GM12878 (cell line): ENCODE data around the gene ARHGEF25. TPM values are rescaled to one million over a fixed set of nuclear protein-coding genes. Genes with fewer than 3 reads are reported as not detected.

ENCODE experiments used
- ATAC-seq: fragments of 200-7000 bp; cut with Tn5 transposase; 3 replicates; pipeline ENCODE4 v1.9.1; 2020; ENCODE audit warnings: mild to moderate bottlenecking, moderate library complexity
- BruUV-seq: library from RNA; stranded (reverse); fragments of 400-500 nt; replicated peaks from 2 replicates; lab custom pipeline; 2021; lab: Mats Ljungman, UMichigan
- CTCF ChIA-PET: fragments of 300-600 bp; sonication (Branson Sonifier 250); formaldehyde crosslinking; extraction: SDS; loops from one replicate; lab custom pipeline; 2021; ENCODE audit warnings: inconsistent platforms; lab: Yijun Ruan, JAX
- POLR2A ChIA-PET: fragments of 350-600 bp; formaldehyde crosslinking; extraction: SDS; loops from one replicate; lab custom pipeline; 2021; ENCODE audit warnings: inconsistent platforms; lab: Charles Lee
- RAD21 ChIA-PET: fragments of 300-600 bp; sonication (Branson Sonifier 250); formaldehyde crosslinking; loops from one replicate; lab custom pipeline; 2023; ENCODE audit warnings: antibody characterized with exemption; ENCODE audit not compliant: unreplicated experiment; lab: Charles Lee
- SMC1A ChIA-PET: fragments of 300-600 bp; sonication (Branson Sonifier 250); formaldehyde crosslinking; loops from one replicate; lab custom pipeline; 2023; ENCODE audit not compliant: unreplicated experiment, uncharacterized antibody; lab: Charles Lee
- DNase-seq: peaks from one replicate; pipeline ENCODE4 v3.0.0-alpha.2; 2011; ENCODE audit warnings: low read depth, low spot score
- FAIRE-seq: peaks from 3 replicates; lab custom pipeline; 2011; peaks lifted over from hg19 to GRCh38; lab: Jason Lieb, UNC
- H2AFZ ChIP-seq: 2 replicates; pipeline ENCODE4 v1.6.0; 2011; ENCODE audit warnings: low read depth, low read length, control low read depth; ENCODE audit not compliant: control insufficient read depth
- H3K27ac ChIP-seq: 2 replicates; pipeline ENCODE4 v1.5.1; 2011; ENCODE audit warnings: control low read depth; ENCODE audit not compliant: control insufficient read depth, insufficient read depth
- H3K27me3 ChIP-seq, 2 experiments: replicated peaks in 1 of 2; 2 replicates each; pipeline versions ENCODE4 v1.6.0 to v1.6.1; 2011; ENCODE audit warnings: low read length in 1 of 2; ENCODE audit not compliant: control insufficient read depth in 2 of 2, insufficient read depth in 2 of 2
- H3K36me3 ChIP-seq, 2 experiments: 2 replicates each; pipeline ENCODE4 v1.5.1; 2011; ENCODE audit warnings: low read length in 1 of 2; ENCODE audit not compliant: control insufficient read depth in 2 of 2, insufficient read depth in 2 of 2
- H3K4me1 ChIP-seq: 2 replicates; pipeline ENCODE4 v1.6.1; 2011; ENCODE audit warnings: mild to moderate bottlenecking, low read length, moderate library complexity, mixed read lengths; ENCODE audit not compliant: control insufficient read depth, insufficient read depth
- H3K4me2 ChIP-seq: 2 replicates; pipeline ENCODE4 v1.6.0; 2011; ENCODE audit warnings: control low read depth; ENCODE audit not compliant: control insufficient read depth, insufficient read depth
- H3K4me3 ChIP-seq: fragments of 200-600 bp; sonication (generic); 2 replicates; pipeline ENCODE4 v1.5.1; 2016
- H3K79me2 ChIP-seq: 2 replicates; pipeline ENCODE4 v1.6.0; 2011; ENCODE audit warnings: low read length; ENCODE audit not compliant: control insufficient read depth, insufficient read depth
- H3K9ac ChIP-seq: 2 replicates; pipeline ENCODE4 v1.8.0; 2011; ENCODE audit warnings: low read length, control low read depth, mixed read lengths; ENCODE audit not compliant: control insufficient read depth, insufficient read depth
- H3K9me3 ChIP-seq: replicated peaks from 3 replicates; pipeline ENCODE4 v1.5.1; 2011; ENCODE audit warnings: mild to moderate bottlenecking, low read length; ENCODE audit not compliant: control insufficient read depth, insufficient read depth
- H4K20me1 ChIP-seq: 2 replicates; pipeline ENCODE4 v1.6.0; 2011; ENCODE audit not compliant: control insufficient read depth, insufficient read depth
- BACH1 ChIP-seq: fragments of 450-650 bp; IDR thresholded peaks from 2 replicates; pipeline ENCODE4 v1.6.1; 2017; ENCODE audit warnings: mild to moderate bottlenecking, borderline replicate concordance
- CREB1 ChIP-seq: IDR thresholded peaks from 2 replicates; pipeline ENCODE4 v1.6.1; 2012; ENCODE audit warnings: low read depth, mild to moderate bottlenecking, inconsistent platforms
- FOXM1 ChIP-seq: IDR thresholded peaks from 2 replicates; pipeline ENCODE4 v1.6.1; 2012; ENCODE audit warnings: low read depth, mild to moderate bottlenecking, inconsistent platforms, low read length, moderate library complexity
- JUND ChIP-seq: IDR thresholded peaks from 2 replicates; pipeline ENCODE4 v1.6.1; 2012; ENCODE audit warnings: low read depth, mild to moderate bottlenecking, low read length, improper control_type of control experiment, moderate library complexity
- MYB ChIP-seq: fragments of 150-350 bp; IDR thresholded peaks from 2 replicates; pipeline ENCODE4 v1.6.1; 2014; ENCODE audit warnings: mild to moderate bottlenecking, low read depth, low read length, borderline replicate concordance
- NFXL1 ChIP-seq: fragments of 450-650 bp; IDR thresholded peaks from 2 replicates; pipeline ENCODE4 v1.6.1; 2017; ENCODE audit warnings: antibody characterized with exemption, mild to moderate bottlenecking, borderline replicate concordance
- PML ChIP-seq: IDR thresholded peaks from 2 replicates; pipeline ENCODE4 v1.6.1; 2012; ENCODE audit warnings: low read length, inconsistent platforms
- RFX5 ChIP-seq: IDR thresholded peaks from 2 replicates; pipeline ENCODE4 v1.6.1; 2011; ENCODE audit warnings: low read depth, low read length, improper control_type of control experiment
- SMAD1 ChIP-seq: fragments of 450-650 bp; IDR thresholded peaks from 2 replicates; pipeline ENCODE4 v1.6.1; 2018; ENCODE audit warnings: mild to moderate bottlenecking, low read depth; ENCODE audit not compliant: partially characterized antibody
- TBL1XR1 ChIP-seq: IDR thresholded peaks from 2 replicates; pipeline ENCODE4 v1.6.1; 2012; ENCODE audit warnings: low read depth, low read length, improper control_type of control experiment
- WGBS: methylation state at CpG from one replicate; pipeline ENCODE4 v1.1.6; 2016; ENCODE audit warnings: low lambda C conversion rate; ENCODE audit not compliant: insufficient replicate concordance, insufficient coverage; ENCODE audit errors: missing lambda C conversion rate; 5-methylcytosine and 5-hydroxymethylcytosine counted together
- in situ Hi-C: fragments of 300-500 bp; cut with MboI; formaldehyde crosslinking; loops from 9 replicates; pipeline ENCODE4 v1.14.3; 2018; ENCODE audit warnings: mixed read lengths
- intact Hi-C: fragments of 100-400 bp; cut with micrococcal nuclease; formaldehyde crosslinking; loops from one replicate; pipeline ENCODE4 v1.14.2; 2022; ENCODE audit not compliant: unreplicated experiment
- polyA plus RNA-seq, 11 experiments: library from polyadenylated mRNA; depleted of rRNA in 4 of 11; unstranded in 6 of 11; stranded (reverse) in 5 of 11; fragments of >200 nt; fragmentation: Nextera tagmentation in 4 of 11; fragmentation: Illumina TruSeq in 1 of 11; extraction: Ambion mirVana in 4 of 11; extraction: Trizol in 1 of 11; gene quantifications; 1 replicate in 1 of 11; 2 replicates in 10 of 11; pipeline versions ENCODE4 v1.2.1 to v1.2.3, GENCODE V29; 2011 to 2016; ENCODE audit warnings: inconsistent platforms in 2 of 11, missing spikeins in 2 of 11, low read depth in 1 of 11
- total RNA-seq, 4 experiments: library from RNA; depleted of rRNA in 3 of 4; stranded (reverse); fragments of >200 nt in 3 of 4; fragmentation: Illumina TruSeq in 1 of 4; extraction: Trizol in 1 of 4; gene quantifications; 2 replicates each; pipeline versions ENCODE4 v1.2.1 to v1.2.3, GENCODE V29; 2013 to 2021
- TF ChIP-seq, protein P1 (sequence below): fragments of 150-350 bp; IDR thresholded peaks from 2 replicates; pipeline ENCODE4 v1.6.1; 2014; ENCODE audit warnings: mild to moderate bottlenecking, low read depth, low read length
- TF ChIP-seq, protein P2 (sequence below), 3 experiments: IDR thresholded peaks in 2 of 3; conservative IDR thresholded peaks in 1 of 3; 2 replicates each; pipeline ENCODE4 v1.5.1; 2011; ENCODE audit warnings: low read depth in 3 of 3, low read length in 3 of 3, mild to moderate bottlenecking in 3 of 3, control low read depth in 2 of 3, moderate library complexity in 2 of 3, inconsistent platforms in 1 of 3, mixed read lengths in 1 of 3; ENCODE audit not compliant: control insufficient read depth in 2 of 3, insufficient read depth in 1 of 3; ENCODE audit errors: extremely low read depth in 1 of 3
- TF ChIP-seq, protein P3 (sequence below): IDR thresholded peaks from 2 replicates; pipeline ENCODE4 v1.6.1; 2012; ENCODE audit warnings: low read depth, low read length, improper control_type of control experiment

Gene ARHGEF25
- total and polyA plus RNA-seq, 10 of the 15 experiments (the other 5 are each of a cell fraction or from before 2014, with no cell fraction given), result 0.08 to 4.5 (median 1.2) TPM; not detected in 3

DNA sequence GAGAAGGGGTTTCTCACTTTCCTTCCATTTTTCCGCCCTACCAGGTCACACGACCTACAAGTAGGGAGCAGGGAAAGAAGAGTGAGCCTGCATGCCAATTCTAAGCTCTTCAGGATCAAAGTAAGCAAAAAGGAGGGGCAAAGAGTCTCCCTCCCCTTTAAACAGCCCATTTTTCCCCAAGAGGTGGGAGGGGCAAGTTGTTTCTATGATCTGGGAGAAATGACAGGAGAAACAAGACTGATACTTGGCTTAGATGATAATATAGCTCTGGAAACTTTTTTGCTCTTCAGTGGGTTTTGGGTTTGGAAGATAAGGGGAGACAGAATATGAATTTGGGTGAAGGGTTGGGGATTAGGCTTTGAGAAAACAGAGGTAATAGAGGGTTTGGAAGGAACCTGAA lies 4.8 kb upstream of the ARHGEF25 start:
- Histone ChIP-seq H3K4me2 (no peak overlapping the region), H3K4me1 (peaks cover 4% of the 10 kb centered on the region; the same call in 1 of the 2 replicates), H3K9ac (no peak overlapping the region), H3K36me3 (peaks cover 0 to 3% of the 10 kb centered on the region in 2 experiments; a peak in 2 of 4 replicates), H3K9me3 (no peaks in the 10 kb centered on the region), H3K79me2 (no peaks in the 10 kb centered on the region), H4K20me1 (no peaks in the 10 kb centered on the region), H3K27ac (no peak overlapping the region), H3K27me3 (no peaks in the 10 kb centered on the region), H3K4me3 (no peak overlapping the region), H2AFZ (no peak overlapping the region)
- DNase-seq (no peak), ATAC-seq (no peak), FAIRE-seq (no peak)
- ChIA-PET RAD21 (interaction anchor here (1.6 kb wide), 1 partner anchor 8 kb away, joined by 3 read pairs; no protein-coding TSS in a partner anchor), POLR2A (interaction anchor here (1.1 to 1.5 kb wide), 2 partner anchors 13 to 15 kb away, joined by 3 to 4 read pairs; partner anchors contain the start of gene PIP4K2C), SMC1A (interaction anchor here (0.8 to 1.2 kb wide), 4 partner anchors 8 to 247 kb away, joined by 3 to 5 read pairs (median 4); no protein-coding TSS in a partner anchor), CTCF (interaction anchor here (1.1 to 2.0 kb wide), 5 partner anchors 13 to 138 kb away, joined by 3 to 8 read pairs (median 3); partner anchors contain the start of gene TSPAN31)
- intact Hi-C loops (no loop called here), in situ Hi-C loops (no loop called here)
- BruUV-seq, result no TSS peak
- TF ChIP-seq CREB1 (no peak), FOXM1 (no peak), JUND (no peak), BACH1 (no peak), NFXL1 (no peak), TBL1XR1 (no peak), PML (no peak), RFX5 (no peak), SMAD1 (no peak), MYB (no peak)
- TF ChIP-seq, protein P1, sequence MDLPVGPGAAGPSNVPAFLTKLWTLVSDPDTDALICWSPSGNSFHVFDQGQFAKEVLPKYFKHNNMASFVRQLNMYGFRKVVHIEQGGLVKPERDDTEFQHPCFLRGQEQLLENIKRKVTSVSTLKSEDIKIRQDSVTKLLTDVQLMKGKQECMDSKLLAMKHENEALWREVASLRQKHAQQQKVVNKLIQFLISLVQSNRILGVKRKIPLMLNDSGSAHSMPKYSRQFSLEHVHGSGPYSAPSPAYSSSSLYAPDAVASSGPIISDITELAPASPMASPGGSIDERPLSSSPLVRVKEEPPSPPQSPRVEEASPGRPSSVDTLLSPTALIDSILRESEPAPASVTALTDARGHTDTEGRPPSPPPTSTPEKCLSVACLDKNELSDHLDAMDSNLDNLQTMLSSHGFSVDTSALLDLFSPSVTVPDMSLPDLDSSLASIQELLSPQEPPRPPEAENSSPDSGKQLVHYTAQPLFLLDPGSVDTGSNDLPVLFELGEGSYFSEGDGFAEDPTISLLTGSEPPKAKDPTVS, result no peak
- TF ChIP-seq, protein P2, sequence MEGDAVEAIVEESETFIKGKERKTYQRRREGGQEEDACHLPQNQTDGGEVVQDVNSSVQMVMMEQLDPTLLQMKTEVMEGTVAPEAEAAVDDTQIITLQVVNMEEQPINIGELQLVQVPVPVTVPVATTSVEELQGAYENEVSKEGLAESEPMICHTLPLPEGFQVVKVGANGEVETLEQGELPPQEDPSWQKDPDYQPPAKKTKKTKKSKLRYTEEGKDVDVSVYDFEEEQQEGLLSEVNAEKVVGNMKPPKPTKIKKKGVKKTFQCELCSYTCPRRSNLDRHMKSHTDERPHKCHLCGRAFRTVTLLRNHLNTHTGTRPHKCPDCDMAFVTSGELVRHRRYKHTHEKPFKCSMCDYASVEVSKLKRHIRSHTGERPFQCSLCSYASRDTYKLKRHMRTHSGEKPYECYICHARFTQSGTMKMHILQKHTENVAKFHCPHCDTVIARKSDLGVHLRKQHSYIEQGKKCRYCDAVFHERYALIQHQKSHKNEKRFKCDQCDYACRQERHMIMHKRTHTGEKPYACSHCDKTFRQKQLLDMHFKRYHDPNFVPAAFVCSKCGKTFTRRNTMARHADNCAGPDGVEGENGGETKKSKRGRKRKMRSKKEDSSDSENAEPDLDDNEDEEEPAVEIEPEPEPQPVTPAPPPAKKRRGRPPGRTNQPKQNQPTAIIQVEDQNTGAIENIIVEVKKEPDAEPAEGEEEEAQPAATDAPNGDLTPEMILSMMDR (IDR thresholded peaks at IDR 0.05 in 2 of 3, conservative IDR thresholded peaks at IDR 0.05 in 1 of 3; ENCODE audit: control insufficient read depth in 2 of 3, extremely low read depth in 1 of 3, insufficient read depth in 1 of 3, low read depth in 3 of 3, low read length in 3 of 3), result no peak
- TF ChIP-seq, protein P3, sequence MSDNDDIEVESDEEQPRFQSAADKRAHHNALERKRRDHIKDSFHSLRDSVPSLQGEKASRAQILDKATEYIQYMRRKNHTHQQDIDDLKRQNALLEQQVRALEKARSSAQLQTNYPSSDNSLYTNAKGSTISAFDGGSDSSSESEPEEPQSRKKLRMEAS, result no peak
- WGBS, result 56% methylated on average over 2 of the region's 2 CpGs
